ENCODE results near the gene RGS6.
A peak's percentile ranks its signal among the peaks of the same experiment; 100 is the strongest.

RGS6 gene

DNA sequence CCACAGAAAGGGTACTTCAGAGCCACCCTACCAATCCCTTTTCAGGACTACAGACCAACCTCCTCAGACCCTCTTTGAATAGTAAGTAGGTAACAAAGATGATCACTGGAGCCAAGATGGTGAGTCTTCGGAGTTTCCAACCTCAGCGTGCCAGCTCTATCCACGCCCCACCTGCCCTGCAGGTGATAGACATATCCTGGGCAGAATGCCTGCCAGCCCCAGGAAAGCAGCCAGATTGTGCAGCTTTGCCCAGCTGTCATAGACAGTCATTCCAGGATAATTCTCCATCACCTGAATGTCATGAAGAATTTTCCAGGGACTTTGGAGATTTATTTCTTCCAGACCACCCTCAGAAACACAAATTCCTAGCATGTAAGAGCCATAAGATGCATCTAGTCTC lies 434.4 kb downstream of the RGS6 start:
- TF ChIP-seq, protein P1, sequence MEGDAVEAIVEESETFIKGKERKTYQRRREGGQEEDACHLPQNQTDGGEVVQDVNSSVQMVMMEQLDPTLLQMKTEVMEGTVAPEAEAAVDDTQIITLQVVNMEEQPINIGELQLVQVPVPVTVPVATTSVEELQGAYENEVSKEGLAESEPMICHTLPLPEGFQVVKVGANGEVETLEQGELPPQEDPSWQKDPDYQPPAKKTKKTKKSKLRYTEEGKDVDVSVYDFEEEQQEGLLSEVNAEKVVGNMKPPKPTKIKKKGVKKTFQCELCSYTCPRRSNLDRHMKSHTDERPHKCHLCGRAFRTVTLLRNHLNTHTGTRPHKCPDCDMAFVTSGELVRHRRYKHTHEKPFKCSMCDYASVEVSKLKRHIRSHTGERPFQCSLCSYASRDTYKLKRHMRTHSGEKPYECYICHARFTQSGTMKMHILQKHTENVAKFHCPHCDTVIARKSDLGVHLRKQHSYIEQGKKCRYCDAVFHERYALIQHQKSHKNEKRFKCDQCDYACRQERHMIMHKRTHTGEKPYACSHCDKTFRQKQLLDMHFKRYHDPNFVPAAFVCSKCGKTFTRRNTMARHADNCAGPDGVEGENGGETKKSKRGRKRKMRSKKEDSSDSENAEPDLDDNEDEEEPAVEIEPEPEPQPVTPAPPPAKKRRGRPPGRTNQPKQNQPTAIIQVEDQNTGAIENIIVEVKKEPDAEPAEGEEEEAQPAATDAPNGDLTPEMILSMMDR (IDR thresholded peaks at IDR 0.05; ENCODE audit: low read depth, low read length, missing control alignments) = no peak
- DNase-seq (ENCODE audit: low read depth) = no peak
- no peak overlapping the region for H3K4me3 ChIP-seq (ENCODE audit: low read depth, low read length)

DNA sequence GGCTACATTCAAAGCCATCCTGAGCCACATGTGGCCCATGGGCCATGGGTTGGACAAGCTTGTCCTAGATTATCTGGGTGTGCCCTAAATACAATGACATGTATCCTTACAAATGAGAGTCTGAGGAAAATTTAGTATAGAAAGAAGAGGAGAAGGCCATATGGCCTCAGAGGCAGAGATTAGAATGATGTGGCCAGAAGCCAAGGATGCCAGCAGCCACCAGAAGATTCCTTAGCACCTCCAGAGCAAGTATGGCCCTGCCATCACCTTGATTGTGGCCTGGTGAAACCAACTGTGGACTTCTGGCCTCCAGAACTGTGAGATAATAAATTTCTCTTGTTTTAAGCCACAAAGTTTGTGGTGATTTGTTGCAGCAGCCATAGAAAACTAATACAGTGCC lies 436.9 kb downstream of the RGS6 start:
- no peak for DNase-seq (ENCODE audit: low read depth)
- TF ChIP-seq, protein P1 (IDR thresholded peaks at IDR 0.05; ENCODE audit: low read depth, low read length, missing control alignments) = no peak
- no peak overlapping the region for H3K4me3 ChIP-seq (ENCODE audit: low read depth, low read length)

DNA sequence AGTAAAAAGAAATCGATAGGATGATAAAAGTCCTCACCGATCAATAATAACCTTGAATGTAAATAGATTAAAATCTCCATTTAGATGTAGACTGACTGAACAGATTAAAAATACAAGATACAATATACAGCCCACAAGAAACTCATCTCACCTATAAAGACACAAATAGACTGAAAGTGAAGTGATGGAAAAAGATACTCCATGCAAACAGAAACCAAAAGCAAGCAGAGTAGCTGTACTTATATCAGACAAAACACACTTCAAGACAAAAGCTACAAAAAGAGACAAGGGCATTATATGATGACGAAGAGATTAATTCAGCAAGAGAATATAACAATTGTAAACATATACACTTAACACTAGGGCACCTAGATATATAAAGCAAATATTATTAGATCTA lies 444.8 kb downstream of the RGS6 start:
- H3K4me3 ChIP-seq (ENCODE audit: low read depth, low read length) = no peak overlapping the region
- DNase-seq (ENCODE audit: low read depth) = no peak
- TF ChIP-seq, protein P1 (IDR thresholded peaks at IDR 0.05; ENCODE audit: low read depth, low read length, missing control alignments) = no peak

DNA sequence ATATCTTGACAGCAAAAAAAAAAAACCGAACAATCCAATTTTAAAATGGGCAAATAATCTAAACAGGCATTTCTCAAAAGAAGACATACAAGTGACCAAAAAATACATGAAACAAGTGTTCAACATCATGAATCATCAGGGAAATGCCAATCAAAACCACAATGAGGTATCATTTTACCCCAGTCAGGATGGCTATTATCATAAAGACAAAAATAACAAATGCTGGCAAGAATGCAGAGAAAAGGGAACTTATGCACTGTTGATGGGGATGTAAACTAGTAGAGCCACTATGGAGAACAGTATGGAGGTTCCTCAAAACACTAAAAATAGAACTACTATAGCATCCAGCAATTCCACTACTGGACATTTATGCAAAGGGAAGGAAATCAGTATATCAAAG lies 448.2 kb downstream of the RGS6 start:
- TF ChIP-seq, protein P1 (IDR thresholded peaks at IDR 0.05; ENCODE audit: low read depth, low read length, missing control alignments) = no peak
- no peak for DNase-seq (ENCODE audit: low read depth)
- no peak overlapping the region for H3K4me3 ChIP-seq (ENCODE audit: low read depth, low read length)

DNA sequence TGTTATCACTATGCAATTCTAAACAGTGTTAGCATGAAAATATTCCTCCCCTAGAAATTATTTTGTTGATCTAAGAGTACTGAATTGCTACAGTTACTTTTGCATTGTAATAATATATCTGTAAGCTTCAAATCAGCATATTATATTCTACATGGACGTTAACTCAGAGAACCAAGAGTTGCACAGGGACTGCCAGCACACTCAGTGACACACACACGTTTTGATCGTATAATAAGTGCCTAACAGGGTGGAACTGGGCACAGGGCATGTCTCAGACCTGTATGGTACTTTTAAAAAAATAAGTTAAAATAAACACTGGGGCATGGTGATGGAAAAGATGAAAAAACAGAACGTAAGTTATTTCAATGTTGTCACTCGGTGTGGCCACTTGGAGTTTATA lies 451.6 kb downstream of the RGS6 start:
- peak overlapping the region; percentile 38; the same call in 1 of the 2 replicates for H3K4me3 ChIP-seq (ENCODE audit: low read depth, low read length)
- DNase-seq (ENCODE audit: low read depth) = no peak
- TF ChIP-seq, protein P1 (IDR thresholded peaks at IDR 0.05; ENCODE audit: low read depth, low read length, missing control alignments) = no peak

DNA sequence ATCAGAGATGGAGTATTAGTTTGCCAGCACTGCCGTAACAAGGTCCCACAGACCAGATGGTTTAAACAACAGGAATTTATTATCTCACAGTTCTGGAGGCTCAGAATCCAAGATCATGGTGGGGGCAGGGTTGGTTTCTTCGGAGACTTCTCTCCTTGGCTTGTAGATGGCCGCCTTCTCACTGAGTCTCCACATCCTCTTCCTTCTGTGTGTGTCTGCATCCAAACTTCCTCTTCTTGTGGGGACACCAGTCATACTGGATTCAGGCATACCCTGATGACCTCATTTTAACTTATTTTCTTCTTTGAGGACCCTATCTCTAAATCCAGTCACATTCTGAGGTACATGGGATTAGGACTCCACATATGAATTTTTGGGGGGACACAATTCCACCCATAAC lies 455.5 kb downstream of the RGS6 start:
- no peak for DNase-seq (ENCODE audit: low read depth)
- TF ChIP-seq, protein P1 (IDR thresholded peaks at IDR 0.05; ENCODE audit: low read depth, low read length, missing control alignments) = no peak
- no peak overlapping the region for H3K4me3 ChIP-seq (ENCODE audit: low read depth, low read length)

DNA sequence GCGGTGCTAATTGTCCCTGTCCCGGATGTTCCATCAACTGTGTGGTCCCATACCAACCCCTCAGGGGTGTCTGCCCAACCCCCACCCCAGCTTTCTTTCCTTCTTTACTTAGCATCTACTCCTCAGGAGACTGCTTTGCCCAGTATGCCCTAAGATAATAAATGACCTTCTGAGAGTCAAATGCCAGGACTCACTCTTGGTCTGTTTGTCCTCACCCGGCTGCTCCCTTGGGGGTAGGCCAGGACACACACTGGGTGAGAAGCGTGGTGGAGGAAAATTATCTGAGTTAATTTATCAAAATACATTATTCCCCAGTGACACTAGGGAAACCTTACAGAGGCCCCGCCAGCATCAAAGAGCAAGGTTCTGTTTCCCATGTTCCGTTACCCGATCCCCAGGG lies 457.0 kb downstream of the RGS6 start:
- H3K4me3 ChIP-seq (ENCODE audit: low read depth, low read length) = no peak overlapping the region
- DNase-seq (ENCODE audit: low read depth) = no peak
- TF ChIP-seq, protein P1 (IDR thresholded peaks at IDR 0.05; ENCODE audit: low read depth, low read length, missing control alignments) = no peak

All from GM12864 (cell line).